ENCODE results near the gene MAN1C1.

The MAN1C1 gene

GRCh38 chr1:25790472-25790871 is 173.9 kb downstream of the MAN1C1 start:
- peaks cover 17% of the 10 kb centered on the region for H3K36me3 Mint-ChIP-seq (ENCODE audit: insufficient read depth)
- no peak overlapping the region for H3K4me3 Mint-ChIP-seq
- H3K27me3 Mint-ChIP-seq: no peaks in the 10 kb centered on the region
- no peak for DNase-seq
- H3K27ac Mint-ChIP-seq: no peak overlapping the region
- no peaks in the 10 kb centered on the region for H3K4me1 Mint-ChIP-seq (ENCODE audit: low read depth in 2 of 2)
- no peaks in the 10 kb centered on the region for H3K9me3 Mint-ChIP-seq
- ATAC-seq (replicated peaks): no peak

GRCh38 chr1:25792115-25792514 is 175.5 kb downstream of the MAN1C1 start:
- H3K27ac Mint-ChIP-seq: no peak overlapping the region
- ATAC-seq (replicated peaks) (no peak), DNase-seq (no peak)
- no peaks in the 10 kb centered on the region for H3K9me3 Mint-ChIP-seq
- no peak overlapping the region for H3K4me3 Mint-ChIP-seq
- no peaks in the 10 kb centered on the region for H3K27me3 Mint-ChIP-seq
- peaks cover 19% of the 10 kb centered on the region for H3K36me3 Mint-ChIP-seq (ENCODE audit: insufficient read depth)
- peaks cover 10 to 14% of the 10 kb centered on the region in 2 donors for H3K4me1 Mint-ChIP-seq (ENCODE audit: low read depth in 2 of 2)

GRCh38 chr1:25793585-25794170 is 177.1 kb downstream of the MAN1C1 start:
- no peak overlapping the region for H3K27ac Mint-ChIP-seq
- H3K4me1 Mint-ChIP-seq (ENCODE audit: low read depth in 2 of 2): peaks cover 20 to 25% of the 10 kb centered on the region in 2 donors

GRCh38 chr1:25794325-25794724 is 177.7 kb downstream of the MAN1C1 start:
- H3K4me1 Mint-ChIP-seq (ENCODE audit: low read depth in 2 of 2): peaks cover 22 to 26% of the 10 kb centered on the region in 2 donors
- no peak for DNase-seq
- no peak overlapping the region for H3K27ac Mint-ChIP-seq
- no peaks in the 10 kb centered on the region for H3K9me3 Mint-ChIP-seq
- no peak for ATAC-seq (replicated peaks)
- no peak overlapping the region for H3K4me3 Mint-ChIP-seq
- H3K36me3 Mint-ChIP-seq (ENCODE audit: insufficient read depth): peaks cover 21% of the 10 kb centered on the region
- no peaks in the 10 kb centered on the region for H3K27me3 Mint-ChIP-seq

More at GRCh38 chr1:25793585-25794170, 177.1 kb downstream of the MAN1C1 start:
- Mint-ChIP-seq H3K4me3 (no peak overlapping the region), H3K27me3 (no peaks in the 10 kb centered on the region), H3K9me3 (no peaks in the 10 kb centered on the region), H3K36me3 (ENCODE audit: insufficient read depth) (peaks cover 18% of the 10 kb centered on the region)
- no peak for DNase-seq
- no peak for ATAC-seq (replicated peaks)

DNA sequence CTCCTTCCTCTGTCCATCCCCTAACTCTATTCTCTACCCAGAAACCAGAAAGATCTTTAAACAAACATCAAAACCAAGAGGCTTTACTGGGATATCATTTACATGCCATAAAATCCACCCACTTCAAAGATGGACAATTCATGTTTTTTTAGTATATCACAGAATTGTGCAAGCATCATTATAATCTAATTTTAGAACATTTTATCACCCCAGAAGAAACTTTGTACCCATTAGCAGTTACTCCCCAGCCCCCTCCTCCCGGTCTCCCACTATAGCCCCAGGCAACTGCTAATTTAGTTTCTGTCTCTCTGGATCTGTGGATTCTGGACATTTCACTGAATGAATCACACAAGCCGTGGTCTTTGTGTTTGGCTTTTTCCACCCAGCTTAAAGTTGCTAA is 178.6 kb downstream of the MAN1C1 start:
- Mint-ChIP-seq H3K4me1 (ENCODE audit: low read depth in 2 of 2) (peaks cover 25 to 30% of the 10 kb centered on the region in 2 donors), H3K4me3 (no peak overlapping the region), H3K36me3 (ENCODE audit: insufficient read depth) (peaks cover 24% of the 10 kb centered on the region), H3K9me3 (no peaks in the 10 kb centered on the region), H3K27ac (peak overlapping the region in 1 of 2 donors; percentile 45), H3K27me3 (no peaks in the 10 kb centered on the region)
- DNase-seq (no peak), ATAC-seq (replicated peaks) (no peak)

- Mint-ChIP-seq H3K4me3 (peak overlapping the region; percentile 39 to 65), H3K36me3 (ENCODE audit: insufficient read depth) (peaks cover 26% of the 10 kb centered on the region), H3K4me1 (ENCODE audit: low read depth in 2 of 2) (peaks cover 32 to 39% of the 10 kb centered on the region in 2 donors), H3K27me3 (no peaks in the 10 kb centered on the region), H3K27ac (peak overlapping the region; percentile 75 to 86), H3K9me3 (no peaks in the 10 kb centered on the region)
- ATAC-seq (replicated peaks) (peak; percentile 74), DNase-seq (peak in 1 of 3 experiments; percentile 37)
Measured at GRCh38 chr1:25795946-25796810, 179.6 kb downstream of the MAN1C1 start.

DNA sequence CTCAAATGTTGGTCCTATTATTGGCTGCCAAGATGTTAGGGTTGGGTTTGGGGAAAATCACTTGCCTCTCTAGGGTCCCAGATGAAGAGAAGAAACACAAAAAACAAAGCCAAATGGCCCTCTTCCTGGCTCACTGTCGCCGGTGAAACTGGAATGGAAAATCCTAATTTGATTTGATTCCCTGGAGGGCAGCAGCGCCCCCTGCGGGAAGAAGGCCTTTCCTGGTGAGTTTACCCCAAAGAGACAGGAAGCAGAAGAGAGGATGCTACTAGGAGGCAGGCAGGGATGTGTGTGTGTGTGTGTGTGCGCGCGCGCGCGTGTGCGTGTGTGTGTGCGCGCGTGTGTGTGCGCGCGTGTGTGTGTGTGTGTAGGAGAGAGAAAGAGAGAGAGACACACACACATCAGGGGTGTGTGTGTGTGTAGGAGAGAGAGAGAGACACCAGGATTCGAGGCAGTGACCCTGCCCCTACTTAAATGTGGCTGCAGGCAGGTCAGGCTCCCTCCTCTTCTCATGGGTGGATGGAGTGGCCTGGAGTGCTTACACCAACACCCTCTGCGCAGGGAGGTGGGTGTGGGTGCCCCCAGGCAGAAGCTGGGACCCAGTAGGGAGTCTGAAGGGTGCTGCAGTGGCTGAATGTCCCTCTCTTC is 180.3 kb downstream of the MAN1C1 start:
- DNase-seq: peak; percentile 66 to 77 (median 74)
- ATAC-seq (replicated peaks): peak; percentile 54
- H3K36me3 Mint-ChIP-seq (ENCODE audit: insufficient read depth): peaks cover 26% of the 10 kb centered on the region
- peak overlapping the region; percentile 75 to 86 for H3K27ac Mint-ChIP-seq
- peak overlapping the region; percentile 39 to 65 for H3K4me3 Mint-ChIP-seq
- H3K9me3 Mint-ChIP-seq: no peaks in the 10 kb centered on the region
- no peaks in the 10 kb centered on the region for H3K27me3 Mint-ChIP-seq
- H3K4me1 Mint-ChIP-seq (ENCODE audit: low read depth in 2 of 2): peaks cover 32 to 39% of the 10 kb centered on the region in 2 donors

- DNase-seq: no peak
- H3K9me3 Mint-ChIP-seq: no peaks in the 10 kb centered on the region
- H3K4me3 Mint-ChIP-seq: peak overlapping the region; percentile 55 to 76
- ATAC-seq (replicated peaks): no peak
- peak overlapping the region; percentile 52 to 66 for H3K27ac Mint-ChIP-seq
- H3K4me1 Mint-ChIP-seq (ENCODE audit: low read depth in 2 of 2): peaks cover 38 to 47% of the 10 kb centered on the region in 2 donors
- H3K27me3 Mint-ChIP-seq: no peaks in the 10 kb centered on the region
- H3K36me3 Mint-ChIP-seq (ENCODE audit: insufficient read depth): peaks cover 26% of the 10 kb centered on the region
Measured at GRCh38 chr1:25797939-25798338, 181.3 kb downstream of the MAN1C1 start.

- H3K4me1 Mint-ChIP-seq (ENCODE audit: low read depth in 2 of 2): peaks cover 39 to 48% of the 10 kb centered on the region in 2 donors
Measured at GRCh38 chr1:25798666-25799351, 182.2 kb downstream of the MAN1C1 start.

GRCh38 chr1:25799352-25799934 is 182.9 kb downstream of the MAN1C1 start:
- Mint-ChIP-seq H3K4me1 (ENCODE audit: low read depth in 2 of 2) (peaks cover 39 to 48% of the 10 kb centered on the region in 2 donors), H3K27ac (peak overlapping the region; percentile 52 to 66), H3K9me3 (no peaks in the 10 kb centered on the region), H3K27me3 (no peaks in the 10 kb centered on the region), H3K36me3 (ENCODE audit: insufficient read depth) (peaks cover 25% of the 10 kb centered on the region), H3K4me3 (peak overlapping the region; percentile 75 to 76)
- DNase-seq: no peak
- no peak for ATAC-seq (replicated peaks)

More at GRCh38 chr1:25798666-25799351, 182.2 kb downstream of the MAN1C1 start:
- no peak for ATAC-seq (replicated peaks)
- H3K9me3 Mint-ChIP-seq: no peaks in the 10 kb centered on the region
- peaks cover 26% of the 10 kb centered on the region for H3K36me3 Mint-ChIP-seq (ENCODE audit: insufficient read depth)
- H3K4me3 Mint-ChIP-seq: peak overlapping the region; percentile 75 to 76
- H3K27me3 Mint-ChIP-seq: no peaks in the 10 kb centered on the region
- H3K27ac Mint-ChIP-seq: peak overlapping the region; percentile 52 to 66
- DNase-seq: no peak

- Mint-ChIP-seq H3K4me1 (ENCODE audit: low read depth in 2 of 2) (peaks cover 43 to 51% of the 10 kb centered on the region in 2 donors), H3K4me3 (peak within 1 kb of the TSS; percentile 75 to 84), H3K27me3 (no peaks in the 10 kb centered on the region), H3K36me3 (ENCODE audit: insufficient read depth) (peaks cover 20% of the 10 kb centered on the region), H3K27ac (peak within 1 kb of the TSS; percentile 78 to 80), H3K9me3 (no peaks in the 10 kb centered on the region)
- peak; percentile 30 for ATAC-seq (replicated peaks)
- DNase-seq: no peak
Measured at GRCh38 chr1:25799935-25800702, 183.5 kb downstream of the MAN1C1 start, which contains the start of gene SELENON. SELENON (plus strand) TSS chr1:25800193; CDS start chr1:25800231, 38 bp downstream.

GRCh38 chr1:25800703-25801377 is 184.2 kb downstream of the MAN1C1 start:
- DNase-seq (no peak), ATAC-seq (replicated peaks) (no peak)
- H3K4me3 Mint-ChIP-seq: peak overlapping the region; percentile 69 to 84
- peaks cover 22% of the 10 kb centered on the region for H3K36me3 Mint-ChIP-seq (ENCODE audit: insufficient read depth)
- no peaks in the 10 kb centered on the region for H3K27me3 Mint-ChIP-seq
- peaks cover 43 to 48% of the 10 kb centered on the region in 2 donors for H3K4me1 Mint-ChIP-seq (ENCODE audit: low read depth in 2 of 2)
- H3K27ac Mint-ChIP-seq: peak overlapping the region; percentile 78 to 80
- no peaks in the 10 kb centered on the region for H3K9me3 Mint-ChIP-seq

All from effector memory CD8-positive, alpha-beta T cell (primary cell).